Mesenchymal stem cell (in vitro differentiated cells and primary cell): ENCODE results near the gene TSSC4.

Experiments
- DNase-seq: peaks from one replicate; pipeline ENCODE4 v3.0.0-alpha.2; 2013
- H2AFZ ChIP-seq: one replicate; pipeline ENCODE4 v1.6.1; 2013; ENCODE audit warnings: low read depth, mild to moderate bottlenecking, control low read depth, inconsistent platforms, low read length, moderate library complexity
- H2AK5ac ChIP-seq: 2 replicates; pipeline ENCODE4 v1.6.1; 2013; ENCODE audit warnings: low read length, moderate library complexity, mild to moderate bottlenecking, inconsistent platforms; ENCODE audit not compliant: severe bottlenecking
- H2BK120ac ChIP-seq: one replicate; pipeline ENCODE4 v1.6.1; 2013; ENCODE audit warnings: low read depth, mild to moderate bottlenecking, inconsistent platforms, low read length, moderate library complexity
- H2BK12ac ChIP-seq, 2 experiments: one replicate each; pipeline ENCODE4 v1.6.1; 2013; ENCODE audit warnings: inconsistent platforms in 2 of 2, low read length in 2 of 2, mild to moderate bottlenecking in 2 of 2, moderate library complexity in 2 of 2, control low read depth in 1 of 2
- H2BK15ac ChIP-seq: one replicate; pipeline ENCODE4 v1.6.1; 2013; ENCODE audit warnings: mild to moderate bottlenecking, low read depth, inconsistent platforms; ENCODE audit not compliant: poor library complexity, severe bottlenecking
- H2BK5ac ChIP-seq: 2 replicates; pipeline ENCODE4 v1.6.1; 2013; ENCODE audit warnings: low read depth, mild to moderate bottlenecking, low read length, control low read depth, inconsistent platforms; ENCODE audit not compliant: poor library complexity, severe bottlenecking
- H3K14ac ChIP-seq, 2 experiments: one replicate each; pipeline ENCODE4 v1.6.1; 2013; ENCODE audit warnings: inconsistent platforms in 2 of 2, low read length in 2 of 2, control low read depth in 1 of 2, mild to moderate bottlenecking in 1 of 2, moderate library complexity in 1 of 2
- H3K18ac ChIP-seq, 2 experiments: one replicate each; pipeline ENCODE4 v1.6.1; 2013; ENCODE audit warnings: inconsistent platforms in 2 of 2, low read length in 2 of 2, control low read depth in 1 of 2, low read depth in 1 of 2, mild to moderate bottlenecking in 1 of 2
- H3K23ac ChIP-seq, 2 experiments: one replicate each; pipeline ENCODE4 v1.6.1; 2013; ENCODE audit warnings: inconsistent platforms in 2 of 2, low read length in 2 of 2, mild to moderate bottlenecking in 2 of 2, moderate library complexity in 2 of 2, control low read depth in 1 of 2
- H3K27ac ChIP-seq: 2 replicates; pipeline ENCODE4 v1.5.1; 2013; ENCODE audit warnings: mild to moderate bottlenecking, moderate library complexity, low read length, control low read depth, inconsistent platforms; ENCODE audit not compliant: poor library complexity, severe bottlenecking
- H3K27me3 ChIP-seq, 2 experiments: 2 replicates each; pipeline versions ENCODE4 v1.6.1 to v1.7.0; 2013; ENCODE audit warnings: low read length in 2 of 2, mild to moderate bottlenecking in 2 of 2, moderate library complexity in 2 of 2, control low read depth in 1 of 2, inconsistent platforms in 1 of 2; ENCODE audit not compliant: control insufficient read depth in 1 of 2, insufficient read depth in 1 of 2
- H3K36me3 ChIP-seq, 2 experiments: 2 replicates each; pipeline versions ENCODE4 v1.6.1 to v1.7.0; 2013; ENCODE audit warnings: low read length in 2 of 2, control low read depth in 1 of 2, inconsistent platforms in 1 of 2, low read depth in 1 of 2, mild to moderate bottlenecking in 1 of 2; ENCODE audit not compliant: insufficient read depth in 2 of 2, control insufficient read depth in 1 of 2
- H3K4ac ChIP-seq, 2 experiments: one replicate each; pipeline ENCODE4 v1.6.1; 2013; ENCODE audit warnings: inconsistent platforms in 2 of 2, low read length in 2 of 2, mild to moderate bottlenecking in 2 of 2, moderate library complexity in 2 of 2, control low read depth in 1 of 2, low read depth in 1 of 2
- H3K4me1 ChIP-seq: 2 replicates; pipeline ENCODE4 v1.6.1; 2013; ENCODE audit warnings: low read depth, low read length, control low read depth; ENCODE audit not compliant: control insufficient read depth, insufficient read depth
- H3K4me2 ChIP-seq: 2 replicates; pipeline ENCODE4 v1.6.1; 2013; ENCODE audit warnings: low read length, mild to moderate bottlenecking, inconsistent platforms; ENCODE audit not compliant: poor library complexity, severe bottlenecking
- H3K4me3 ChIP-seq, 2 experiments: 2 replicates each; pipeline versions ENCODE4 v1.5.1 to v1.7.0; 2013; ENCODE audit warnings: low read length in 2 of 2, mild to moderate bottlenecking in 2 of 2, control low read depth in 1 of 2, low read depth in 1 of 2; ENCODE audit not compliant: insufficient read depth in 1 of 2
- H3K79me1 ChIP-seq: replicated peaks from 2 replicates; pipeline ENCODE4 v1.6.1; 2013; ENCODE audit warnings: mild to moderate bottlenecking, control low read depth, low read length, inconsistent platforms; ENCODE audit not compliant: poor library complexity, severe bottlenecking
- H3K9ac ChIP-seq: 2 replicates; pipeline ENCODE4 v1.7.0; 2013; ENCODE audit warnings: mild to moderate bottlenecking, low read length, moderate library complexity
- H3K9me3 ChIP-seq: 2 replicates; pipeline ENCODE4 v1.7.0; 2013; ENCODE audit warnings: mild to moderate bottlenecking, low read length; ENCODE audit not compliant: control insufficient read depth
- H4K8ac ChIP-seq: one replicate; pipeline ENCODE4 v1.6.1; 2013; ENCODE audit warnings: inconsistent platforms, mild to moderate bottlenecking, low read length, moderate library complexity
- H4K91ac ChIP-seq: one replicate; pipeline ENCODE4 v1.6.1; 2013; ENCODE audit warnings: mild to moderate bottlenecking, low read length, inconsistent platforms
- WGBS: methylation state at CpG from one replicate; pipeline ENCODE4 v1.1.7; 2013; ENCODE audit warnings: mixed read lengths; 5-methylcytosine and 5-hydroxymethylcytosine counted together

Gene TSSC4

GRCh38 chr11:2411446-2412305, 11.1 kb downstream of the TSSC4 start:
- Histone ChIP-seq H3K36me3 (no peaks in the 10 kb centered on the region), H3K4me2 (no peak overlapping the region), H3K18ac (no peak overlapping the region), H2AFZ (no peak overlapping the region), H3K4me1 (no peaks in the 10 kb centered on the region), H2BK5ac (no peak overlapping the region), H2BK12ac (no peak overlapping the region), H3K27ac (no peak overlapping the region), H2BK15ac (no peak overlapping the region), H2BK120ac (no peak overlapping the region), H3K9me3 (no peaks in the 10 kb centered on the region), H3K23ac (no peak overlapping the region), H4K8ac (no peak overlapping the region), H3K14ac (no peak overlapping the region), H3K27me3 (peaks cover 40 to 49% of the 10 kb centered on the region in 2 experiments), H3K9ac (no peak overlapping the region), H3K4me3 (no peak overlapping the region), H3K79me1 (no peaks in the 10 kb centered on the region), H2AK5ac (no peak overlapping the region), H3K4ac (no peak overlapping the region), H4K91ac (peak overlapping the region; percentile 76)
- DNase-seq: no peak
- 87% methylated on average over 30 of the region's 30 CpGs for WGBS

GRCh38 chr11:2412323-2412722, 11.8 kb downstream of the TSSC4 start:
- H3K18ac ChIP-seq: no peak overlapping the region
- H3K4me2 ChIP-seq: no peak overlapping the region
- H3K9ac ChIP-seq: no peak overlapping the region
- WGBS: 80% methylated on average over 6 of the region's 6 CpGs
- no peak overlapping the region for H3K4ac ChIP-seq
- no peak for DNase-seq
- no peak overlapping the region for H3K23ac ChIP-seq
- H3K4me3 ChIP-seq: no peak overlapping the region
- H4K91ac ChIP-seq: peak overlapping the region; percentile 76
- no peak overlapping the region for H2AFZ ChIP-seq
- no peak overlapping the region for H3K27ac ChIP-seq
- no peak overlapping the region for H4K8ac ChIP-seq
- H3K4me1 ChIP-seq: no peaks in the 10 kb centered on the region
- no peak overlapping the region for H2BK15ac ChIP-seq
- H3K36me3 ChIP-seq: no peaks in the 10 kb centered on the region
- H3K14ac ChIP-seq: no peak overlapping the region
- no peaks in the 10 kb centered on the region for H3K79me1 ChIP-seq
- no peak overlapping the region for H2AK5ac ChIP-seq
- H2BK5ac ChIP-seq: no peak overlapping the region
- H3K27me3 ChIP-seq: peaks cover 38 to 48% of the 10 kb centered on the region in 2 experiments
- H2BK12ac ChIP-seq: no peak overlapping the region
- no peaks in the 10 kb centered on the region for H3K9me3 ChIP-seq
- no peak overlapping the region for H2BK120ac ChIP-seq

- Histone ChIP-seq H3K4me1 (no peaks in the 10 kb centered on the region), H3K18ac (no peak overlapping the region), H4K91ac (no peak overlapping the region), H4K8ac (no peak overlapping the region), H3K4me2 (no peak overlapping the region), H3K79me1 (no peaks in the 10 kb centered on the region), H3K27me3 (peaks cover 21 to 37% of the 10 kb centered on the region in 2 experiments), H3K9ac (no peak overlapping the region), H3K9me3 (no peaks in the 10 kb centered on the region), H2BK15ac (no peak overlapping the region), H3K23ac (no peak overlapping the region), H2AK5ac (no peak overlapping the region), H2BK5ac (no peak overlapping the region), H2BK12ac (no peak overlapping the region), H3K14ac (no peak overlapping the region), H2BK120ac (no peak overlapping the region), H3K27ac (no peak overlapping the region), H3K4ac (no peak overlapping the region), H3K4me3 (no peak overlapping the region), H3K36me3 (no peaks in the 10 kb centered on the region), H2AFZ (no peak overlapping the region)
- DNase-seq: no peak
- WGBS: 91% methylated on average over 43 of the region's 43 CpGs
Measured at GRCh38 chr11:2413742-2414579, 13.4 kb downstream of the TSSC4 start.

- Histone ChIP-seq H3K4me2 (no peak overlapping the region), H3K14ac (no peak overlapping the region), H2AFZ (no peak overlapping the region), H3K27ac (no peak overlapping the region), H3K9me3 (no peaks in the 10 kb centered on the region), H3K9ac (no peak overlapping the region), H2BK120ac (no peak overlapping the region), H3K4ac (no peak overlapping the region), H2AK5ac (no peak overlapping the region), H3K36me3 (no peaks in the 10 kb centered on the region), H2BK15ac (no peak overlapping the region), H3K27me3 (peaks cover 15 to 31% of the 10 kb centered on the region in 2 experiments), H3K4me1 (no peaks in the 10 kb centered on the region), H4K91ac (no peak overlapping the region), H3K79me1 (no peaks in the 10 kb centered on the region), H2BK5ac (no peak overlapping the region), H4K8ac (no peak overlapping the region), H2BK12ac (no peak overlapping the region), H3K4me3 (no peak overlapping the region), H3K18ac (no peak overlapping the region), H3K23ac (no peak overlapping the region)
- DNase-seq: no peak
- WGBS: 92% methylated on average over 35 of the region's 35 CpGs
Measured at GRCh38 chr11:2414616-2415015, 14.1 kb downstream of the TSSC4 start.
